Left ventricle myocardium inferior (tissue), 1 donor: Measurements from ENCODE around the gene CGB8. TPM values are rescaled to one million over a fixed set of nuclear protein-coding genes. Genes with fewer than 3 reads are reported as not detected.

Source experiments
- DNase-seq: peaks from one replicate; pipeline ENCODE4 v3.0.0-alpha.2; 2020
- H3K27ac ChIP-seq: fragments of 200-600 bp; replicated peaks from 2 replicates; pipeline ENCODE4 v1.8.0; 2021
- H3K27me3 ChIP-seq: fragments of 200-600 bp; 2 replicates; pipeline ENCODE4 v1.8.0; 2021; ENCODE audit warnings: low read depth
- H3K36me3 ChIP-seq: fragments of 200-600 bp; 2 replicates; pipeline ENCODE4 v1.8.0; 2021
- H3K4me1 ChIP-seq: fragments of 200-600 bp; 2 replicates; pipeline ENCODE4 v1.8.0; 2021
- H3K4me3 ChIP-seq: fragments of 200-600 bp; 2 replicates; pipeline ENCODE4 v1.8.0; 2021; ENCODE audit warnings: mild to moderate bottlenecking, moderate library complexity
- H3K9me3 ChIP-seq: fragments of 200-600 bp; replicated peaks from 2 replicates; pipeline ENCODE4 v1.8.0; 2021
- CTCF ChIP-seq: fragments of 200-600 bp; IDR thresholded peaks from 2 replicates; pipeline ENCODE4 v1.8.0; 2021; ENCODE audit warnings: antibody characterized with exemption, mild to moderate bottlenecking, borderline replicate concordance
- intact Hi-C: fragments of 100-400 bp; cut with micrococcal nuclease; formaldehyde crosslinking; loops from one replicate; pipeline ENCODE4 v1.11.0; 2022
- total RNA-seq: library from RNA; stranded (reverse); fragmentation: NEBNext Ultra II Directional; extraction: Animal tissue kit (Norgen Biotek cat#: 25700); gene quantifications from one replicate; pipeline ENCODE4 v1.2.1, GENCODE V29; 2021
- donor health status: DM: no; HTN: yes; CAD: no; lungs with severe emphysema.

Gene CGB8
- total RNA-seq, 1 donor from 2014 or later: not detected

GRCh38 chr19:49017666-49018351 is 31.1 kb downstream of the CGB8 start:
- peaks cover 34% of the 10 kb centered on the region for H3K27me3 ChIP-seq
- peak; percentile 66 for TF ChIP-seq CTCF
- peaks cover 29% of the 10 kb centered on the region for H3K36me3 ChIP-seq
- H3K9me3 ChIP-seq: no peaks in the 10 kb centered on the region
- peak; percentile 36 for DNase-seq
- peaks cover 27% of the 10 kb centered on the region for H3K4me1 ChIP-seq
- peak overlapping the region; percentile 63 for H3K4me3 ChIP-seq
- intact Hi-C loops: no loop called here
- no peak overlapping the region for H3K27ac ChIP-seq

DNA sequence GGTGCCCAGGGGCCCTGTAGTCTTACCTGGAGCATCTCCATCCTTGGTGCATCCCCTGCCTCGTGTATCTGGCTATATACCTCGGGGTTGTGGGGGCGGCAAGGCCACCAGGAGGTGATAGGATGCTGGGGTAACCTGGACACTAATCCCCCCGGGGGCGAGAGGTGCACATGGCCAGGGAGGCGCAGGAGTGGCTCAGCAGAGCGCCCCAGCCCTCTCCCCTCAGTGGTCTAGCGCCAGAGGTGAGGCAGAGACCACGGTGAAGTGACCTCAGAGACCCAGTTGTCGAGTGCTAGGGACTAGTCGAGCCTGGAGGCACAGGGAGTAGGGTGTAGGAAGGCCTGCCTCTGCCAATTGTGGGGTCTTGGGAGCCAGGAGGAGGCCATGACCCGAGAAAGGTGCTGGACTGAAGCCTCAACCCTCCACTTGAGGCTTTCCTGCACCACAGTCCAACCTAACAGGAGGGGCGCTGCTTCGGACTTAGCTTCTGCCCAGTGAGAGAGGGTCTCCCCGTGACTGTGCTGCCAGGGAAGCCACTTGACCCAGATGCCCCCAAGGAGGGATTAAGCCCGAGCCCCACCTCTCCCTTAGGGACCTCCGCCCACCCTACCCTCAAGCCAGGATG is 31.8 kb downstream of the CGB8 start, which contains the start of gene LHB:
TSS of gene LHB (minus strand) at position 51 of the 625 bp plus-strand sequence. CDS start at position 41, 10 bp downstream.
- H3K4me1 ChIP-seq: peaks cover 27% of the 10 kb centered on the region
- peak within 1 kb of the TSS; percentile 63 for H3K4me3 ChIP-seq
- DNase-seq: no peak
- H3K36me3 ChIP-seq: peaks cover 33% of the 10 kb centered on the region
- intact Hi-C loops: no loop called here
- no peak for TF ChIP-seq CTCF
- H3K9me3 ChIP-seq: no peaks in the 10 kb centered on the region
- peaks cover 30% of the 10 kb centered on the region for H3K27me3 ChIP-seq
- no peak within 1 kb of the TSS for H3K27ac ChIP-seq

- H3K9me3 ChIP-seq: no peaks in the 10 kb centered on the region
- H3K4me1 ChIP-seq: peaks cover 27% of the 10 kb centered on the region
- intact Hi-C loops: no loop called here
- DNase-seq: no peak
- H3K36me3 ChIP-seq: peaks cover 42% of the 10 kb centered on the region
- H3K27ac ChIP-seq: no peak overlapping the region
- TF ChIP-seq CTCF: no peak
- no peak overlapping the region for H3K4me3 ChIP-seq
- peaks cover 29% of the 10 kb centered on the region for H3K27me3 ChIP-seq
These were observed 32.7 kb downstream of the CGB8 start for GRCh38 chr19:49016067-49016839.

DNA sequence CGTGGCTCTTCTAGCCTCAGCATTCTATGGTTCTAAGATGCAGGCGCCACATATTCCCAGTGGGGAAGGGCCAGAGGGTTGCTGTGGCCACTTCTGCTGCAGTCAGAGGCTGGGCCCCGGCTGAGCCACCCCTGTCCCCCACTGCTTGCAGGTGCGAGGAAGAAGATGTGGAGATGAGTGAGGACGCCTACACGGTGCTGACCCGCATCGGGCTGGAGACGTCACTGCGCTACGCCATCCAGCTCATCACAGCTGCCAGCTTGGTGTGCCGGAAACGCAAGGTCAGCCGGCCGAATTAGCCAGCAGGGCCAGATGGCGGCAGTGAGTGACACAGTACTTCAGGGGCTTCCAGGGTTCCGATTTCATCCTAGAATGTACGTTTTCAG is 34.0 kb downstream of the CGB8 start:
- Histone ChIP-seq H3K27ac (no peak overlapping the region), H3K36me3 (peaks cover 56% of the 10 kb centered on the region), H3K4me1 (peaks cover 27% of the 10 kb centered on the region), H3K27me3 (peaks cover 29% of the 10 kb centered on the region), H3K4me3 (no peak overlapping the region), H3K9me3 (no peaks in the 10 kb centered on the region)
- no peak for DNase-seq
- intact Hi-C loops: no loop called here
- TF ChIP-seq CTCF: no peak

- Histone ChIP-seq H3K27ac (no peak overlapping the region), H3K9me3 (no peaks in the 10 kb centered on the region), H3K4me1 (peaks cover 22% of the 10 kb centered on the region), H3K27me3 (peaks cover 23% of the 10 kb centered on the region), H3K4me3 (no peak overlapping the region), H3K36me3 (peaks cover 62% of the 10 kb centered on the region)
- intact Hi-C loops: no loop called here
- TF ChIP-seq CTCF: no peak
- no peak for DNase-seq
These were observed 34.6 kb downstream of the CGB8 start for GRCh38 chr19:49014123-49014869.
